Ammon's horn (tissue), 1 donor: ENCODE results near the gene EPB41L5.
"Not testable (repeated sequence)": the region's sequence is repeated elsewhere in the genome, so short reads cannot be mapped to it uniquely, and the experiment has no call there.

Source experiments
- DNase-seq: peaks from one replicate; pipeline ENCODE4 v3.0.0-alpha.2; 2016; ENCODE audit warnings: low spot score

Gene EPB41L5

GRCh38 chr2:120199817-120200459 is 187.1 kb downstream of the EPB41L5 start:
- not testable (repeated sequence) for DNase-seq

- no peak for DNase-seq
Measured at GRCh38 chr2:120203251-120204021, 190.6 kb downstream of the EPB41L5 start.

GRCh38 chr2:120204022-120204405 is 191.1 kb downstream of the EPB41L5 start:
- no peak for DNase-seq

- DNase-seq, result no peak
Measured at GRCh38 chr2:120204417-120204816, 191.5 kb downstream of the EPB41L5 start.

- DNase-seq, result no peak
Measured at GRCh38 chr2:120204945-120205670, 192.2 kb downstream of the EPB41L5 start.

GRCh38 chr2:120206022-120206581 is 193.2 kb downstream of the EPB41L5 start:
- no peak for DNase-seq

- DNase-seq, result no peak
Measured at GRCh38 chr2:120208381-120209353, 195.8 kb downstream of the EPB41L5 start.

GRCh38 chr2:120209427-120210269 is 196.8 kb downstream of the EPB41L5 start:
- no peak for DNase-seq

GRCh38 chr2:120210270-120210693 is 197.4 kb downstream of the EPB41L5 start:
- DNase-seq, result no peak

GRCh38 chr2:120218181-120218580 is 205.3 kb downstream of the EPB41L5 start:
- no peak for DNase-seq

GRCh38 chr2:120219291-120219690 is 206.4 kb downstream of the EPB41L5 start:
- no peak for DNase-seq

- peak; percentile 46 for DNase-seq
Measured at GRCh38 chr2:120219766-120220165, 206.9 kb downstream of the EPB41L5 start.

- no peak for DNase-seq
Measured at GRCh38 chr2:120220756-120221155, 207.9 kb downstream of the EPB41L5 start.

GRCh38 chr2:120221616-120222015 is 208.7 kb downstream of the EPB41L5 start:
- no peak for DNase-seq

GRCh38 chr2:120222186-120223033 is 209.5 kb downstream of the EPB41L5 start:
- no peak for DNase-seq

- peak; percentile 85 for DNase-seq
Measured at GRCh38 chr2:120223034-120223912, 210.4 kb downstream of the EPB41L5 start, which contains the start of gene TMEM185B. TSS of gene TMEM185B (minus strand) at chr2:120223400. CDS start at chr2:120222976, 424 bp downstream.

GRCh38 chr2:120224256-120224655 is 211.4 kb downstream of the EPB41L5 start:
- no peak for DNase-seq
